ENCODE measurements around the gene SNUPN.
"Not testable (repeated sequence)": the region's sequence is repeated elsewhere in the genome, so short reads cannot be mapped to it uniquely, and the experiment has no call there.

DNA sequence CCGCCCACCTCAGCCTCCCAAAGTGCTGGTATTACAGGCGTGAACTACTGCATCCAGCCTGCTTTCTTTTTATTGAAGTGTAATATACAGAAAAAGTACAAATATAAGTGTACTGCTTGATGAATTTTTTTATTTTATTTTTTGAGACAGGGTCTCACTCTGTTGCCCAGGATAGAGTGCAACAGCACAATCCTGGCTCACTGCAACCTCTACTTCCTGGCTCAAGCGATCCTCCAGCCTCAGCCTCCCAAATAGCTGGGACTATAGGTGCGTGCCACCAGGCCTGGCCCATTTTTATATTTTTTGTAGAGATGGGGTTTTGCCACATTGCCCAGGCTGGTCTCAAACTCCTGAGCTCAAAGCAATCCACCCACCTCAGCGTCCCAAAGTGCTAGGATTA, 42.6 kb downstream of the SNUPN start:
- TF ChIP-seq, protein P1, sequence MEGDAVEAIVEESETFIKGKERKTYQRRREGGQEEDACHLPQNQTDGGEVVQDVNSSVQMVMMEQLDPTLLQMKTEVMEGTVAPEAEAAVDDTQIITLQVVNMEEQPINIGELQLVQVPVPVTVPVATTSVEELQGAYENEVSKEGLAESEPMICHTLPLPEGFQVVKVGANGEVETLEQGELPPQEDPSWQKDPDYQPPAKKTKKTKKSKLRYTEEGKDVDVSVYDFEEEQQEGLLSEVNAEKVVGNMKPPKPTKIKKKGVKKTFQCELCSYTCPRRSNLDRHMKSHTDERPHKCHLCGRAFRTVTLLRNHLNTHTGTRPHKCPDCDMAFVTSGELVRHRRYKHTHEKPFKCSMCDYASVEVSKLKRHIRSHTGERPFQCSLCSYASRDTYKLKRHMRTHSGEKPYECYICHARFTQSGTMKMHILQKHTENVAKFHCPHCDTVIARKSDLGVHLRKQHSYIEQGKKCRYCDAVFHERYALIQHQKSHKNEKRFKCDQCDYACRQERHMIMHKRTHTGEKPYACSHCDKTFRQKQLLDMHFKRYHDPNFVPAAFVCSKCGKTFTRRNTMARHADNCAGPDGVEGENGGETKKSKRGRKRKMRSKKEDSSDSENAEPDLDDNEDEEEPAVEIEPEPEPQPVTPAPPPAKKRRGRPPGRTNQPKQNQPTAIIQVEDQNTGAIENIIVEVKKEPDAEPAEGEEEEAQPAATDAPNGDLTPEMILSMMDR (IDR thresholded peaks at IDR 0.05) = not testable (repeated sequence)
- TF ChIP-seq POLR2A (IDR thresholded peaks at IDR 0.05) = not testable (repeated sequence)
